NCI-H510A treated with DMSO at 0.1 percent for 48 hours (cell line): ENCODE results near the gene ZNF695.
"Not testable (repeated sequence)": the region's sequence is repeated elsewhere in the genome, so short reads cannot be mapped to it uniquely, and the experiment has no call there.

Source experiments
- DNase-seq: peaks from one replicate; lab custom pipeline; 2025; lab: John Stamatoyannopoulos, UW

ZNF695 gene

GRCh38 chr1:247007511-247008405 is at the start of gene ZNF695:
Gene ZNF695, minus strand, starts transcription at chr1:247008057. Its CDS starts 149 bp downstream, at chr1:247007908.
- DNase-seq = peak; percentile 81

DNA sequence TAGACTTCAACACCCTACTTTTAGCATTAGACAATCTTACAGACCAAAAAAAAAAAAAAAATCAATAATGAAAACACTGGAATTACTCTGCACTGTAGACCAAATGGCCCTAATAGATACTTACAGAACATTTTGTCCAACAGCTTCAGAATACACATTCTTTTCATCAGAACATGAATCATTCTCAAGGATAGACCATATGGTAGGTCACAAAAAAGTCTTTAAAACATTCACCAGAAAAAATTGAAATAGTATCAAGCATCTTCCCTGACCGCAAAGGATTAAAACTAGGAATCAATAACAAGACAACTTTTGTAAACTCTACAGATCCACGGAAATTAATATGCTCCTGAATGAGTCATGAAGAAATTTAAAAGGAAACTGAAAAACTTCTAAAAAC is 48.2 kb upstream of the ZNF695 start:
- no peak for DNase-seq

DNA sequence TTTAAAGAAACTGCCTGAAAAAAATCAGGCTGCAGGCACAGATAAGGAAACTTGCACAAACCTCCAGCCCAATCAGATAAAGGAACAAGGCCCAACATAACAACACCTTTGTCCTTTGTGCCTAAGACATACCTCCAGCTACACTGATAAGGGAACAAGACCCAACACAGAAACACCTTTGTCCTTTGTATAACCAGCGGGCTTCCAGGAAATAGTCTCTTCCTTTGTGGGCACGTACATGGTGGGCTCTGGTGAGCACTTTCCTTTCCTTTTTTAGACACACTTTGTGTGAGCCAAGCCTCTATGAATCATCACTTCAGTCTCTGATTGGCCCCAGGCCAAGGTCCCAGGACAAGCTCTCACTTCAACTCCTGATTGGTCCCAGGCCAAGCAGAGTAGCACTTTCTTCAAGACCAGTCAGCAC is 47.1 kb upstream of the ZNF695 start:
- no peak for DNase-seq

DNA sequence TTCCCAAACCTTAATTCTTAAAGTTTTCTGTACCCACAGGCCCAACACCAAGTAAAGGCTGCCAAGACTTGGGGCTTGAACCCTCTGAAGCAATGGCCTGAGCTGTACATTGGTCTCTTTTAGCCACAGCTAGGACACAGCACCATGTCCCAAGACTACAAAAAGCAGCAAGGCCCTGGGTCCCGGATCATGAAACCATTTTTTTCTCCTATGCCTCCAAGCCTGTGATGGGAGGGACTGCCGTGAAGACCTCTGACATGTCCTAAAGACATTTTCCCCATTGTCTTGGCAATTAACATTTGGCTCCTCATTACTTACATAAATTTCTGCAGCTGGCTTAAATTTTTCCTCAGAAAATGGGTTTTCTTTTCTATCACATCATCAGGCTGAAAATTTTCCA is 39.8 kb upstream of the ZNF695 start:
- no peak for DNase-seq

DNA sequence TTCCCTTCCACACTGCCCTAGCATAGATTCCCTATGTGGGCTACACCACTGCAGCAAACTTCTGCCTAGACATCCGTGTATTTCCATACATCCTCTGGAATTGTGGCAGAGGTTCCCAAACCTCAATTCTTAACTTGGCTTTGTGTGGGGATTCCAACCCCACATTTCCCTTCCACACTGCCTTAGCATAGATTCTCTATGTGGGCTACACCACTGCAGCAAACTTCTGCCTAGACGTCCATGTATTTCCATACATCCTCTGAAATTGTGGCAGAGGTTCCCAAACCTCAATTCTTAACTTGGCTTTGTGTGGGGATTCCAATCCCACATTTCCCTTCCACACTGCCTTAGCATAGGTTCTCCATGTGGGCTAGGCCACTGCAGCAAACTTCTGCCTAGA is 39.4 kb upstream of the ZNF695 start:
- DNase-seq = no peak

DNA sequence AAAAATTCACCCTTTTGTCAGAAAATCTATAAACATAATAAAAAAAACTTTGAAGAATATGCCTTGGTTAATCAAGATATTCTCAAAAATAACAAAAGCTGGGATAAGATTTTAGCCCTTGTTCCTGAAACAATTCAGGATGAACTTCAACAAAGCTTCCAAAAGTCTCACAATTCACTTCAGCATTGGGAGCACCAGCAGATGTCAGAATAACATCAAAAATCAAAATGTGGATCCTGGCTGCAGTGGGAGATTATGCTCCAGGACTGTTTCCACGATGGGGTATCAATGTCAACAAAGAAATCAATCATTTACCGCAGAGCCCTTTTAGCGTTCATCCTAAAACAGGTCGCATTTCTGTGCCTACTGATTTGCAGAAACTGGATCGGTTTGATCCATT is 35.5 kb upstream of the ZNF695 start:
- DNase-seq = no peak

- DNase-seq = no peak
Measured at GRCh38 chr1:247037511-247038320, 29.9 kb upstream of the ZNF695 start.

GRCh38 chr1:247032306-247032705 is 24.4 kb upstream of the ZNF695 start:
- DNase-seq = not testable (repeated sequence)

- DNase-seq = not testable (repeated sequence)
Measured at GRCh38 chr1:247024658-247025057, 16.8 kb upstream of the ZNF695 start.

DNA sequence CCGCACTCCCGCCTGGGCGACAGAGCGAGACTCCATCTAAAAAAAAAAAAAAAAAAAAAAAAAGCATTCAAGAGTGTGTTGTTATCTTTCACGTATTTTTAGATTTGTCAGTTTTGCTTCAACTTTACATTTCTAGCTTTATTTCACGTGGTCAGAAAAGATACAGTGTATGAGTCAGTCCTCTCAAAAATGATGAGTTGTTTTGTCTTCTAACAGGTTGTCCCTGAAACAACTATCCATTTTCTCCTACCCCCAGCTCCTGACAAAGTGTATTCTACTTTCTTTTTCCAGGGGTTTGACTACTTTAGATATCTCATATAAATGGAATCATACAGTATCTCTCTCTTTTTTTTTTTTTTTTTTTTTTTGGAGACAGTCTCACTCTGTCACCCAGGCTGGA is 5.5 kb upstream of the ZNF695 start:
- no peak for DNase-seq

- no peak for DNase-seq
Measured at GRCh38 chr1:247008406-247008799, 546 bp upstream of the ZNF695 start.

DNA sequence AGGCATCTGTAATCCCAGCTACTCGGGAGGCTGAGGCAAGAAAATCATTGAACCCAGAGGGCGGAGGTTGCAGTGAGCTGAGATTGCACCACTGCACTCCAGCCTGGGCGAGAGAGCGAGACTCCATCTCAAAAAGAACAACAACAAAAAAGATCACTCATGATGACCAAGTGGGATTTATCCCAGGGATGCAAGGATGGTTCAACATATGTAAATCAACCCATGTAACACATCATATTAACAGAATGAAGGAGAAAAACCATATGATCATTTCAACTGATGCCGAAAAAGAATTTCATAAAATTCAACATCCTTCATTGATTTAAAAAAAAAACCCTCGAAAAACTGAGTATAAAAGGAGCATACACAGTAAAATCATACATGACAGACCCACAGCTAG is 3.8 kb downstream of the ZNF695 start:
- not testable (repeated sequence) for DNase-seq

- no peak for DNase-seq
Measured at GRCh38 chr1:246989901-246990300, 18.0 kb downstream of the ZNF695 start.

GRCh38 chr1:246988316-246988715 is 19.5 kb downstream of the ZNF695 start:
- DNase-seq = no peak

DNA sequence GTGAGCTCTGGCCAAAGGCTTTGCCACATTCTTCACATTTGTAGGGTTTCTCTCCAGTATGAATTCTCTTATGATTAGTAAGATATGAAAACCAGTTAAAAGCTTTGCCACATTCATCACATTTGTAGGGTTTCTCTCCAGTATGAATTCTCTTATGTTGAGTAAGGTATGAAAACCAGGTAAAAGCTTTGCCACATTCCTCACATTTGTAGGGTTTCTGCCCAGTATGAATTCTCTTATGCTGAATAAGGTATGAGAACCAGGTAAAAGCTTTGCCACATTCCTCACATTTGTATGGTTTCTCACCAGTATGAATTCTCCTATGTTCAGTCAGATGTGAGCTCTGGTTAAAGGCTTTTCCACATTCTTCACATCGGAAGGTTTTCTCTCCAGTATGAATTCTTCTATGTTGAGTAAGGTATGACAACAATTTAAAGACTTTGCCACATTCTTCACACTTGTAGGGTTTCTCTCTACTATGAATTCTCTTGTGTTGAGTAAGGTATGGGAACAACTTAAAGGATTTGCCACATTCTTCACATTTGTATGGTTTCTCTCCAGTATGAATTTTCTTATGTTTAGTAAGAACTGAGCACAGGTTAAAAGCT is 20.7 kb downstream of the ZNF695 start:
- DNase-seq = no peak

- DNase-seq = no peak
Measured at GRCh38 chr1:246978785-246979184, 29.1 kb downstream of the ZNF695 start.

GRCh38 chr1:246978281-246978680 is 29.6 kb downstream of the ZNF695 start:
- DNase-seq = no peak

DNA sequence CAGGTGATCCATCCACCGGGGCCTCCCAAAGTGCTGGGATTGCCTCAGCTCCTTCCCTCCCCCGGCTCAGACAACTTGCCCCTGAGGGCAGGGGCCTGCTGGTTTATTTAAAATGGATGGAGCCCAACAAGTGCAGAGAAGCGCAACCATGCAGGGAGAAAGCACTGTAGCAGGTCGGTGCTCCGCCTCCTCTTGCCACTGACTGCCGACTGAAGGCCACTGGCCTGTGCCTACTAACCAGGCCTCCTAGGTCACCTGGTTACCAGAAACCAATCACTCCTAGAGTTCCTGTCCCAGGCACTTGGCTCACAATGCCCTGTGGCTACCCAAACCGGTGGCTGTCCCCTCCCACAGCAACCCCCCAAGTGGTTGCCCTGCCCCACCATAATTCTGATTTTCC is 35.9 kb downstream of the ZNF695 start:
- no peak for DNase-seq

- no peak for DNase-seq
Measured at GRCh38 chr1:246971090-246971721, 36.7 kb downstream of the ZNF695 start.

GRCh38 chr1:246969621-246970020 is 38.2 kb downstream of the ZNF695 start:
- DNase-seq = no peak

- DNase-seq = no peak
Measured at GRCh38 chr1:246966502-246966901, 41.4 kb downstream of the ZNF695 start.
